K562 (cell line): ENCODE data around the gene ZSWIM7. TPM values are rescaled to one million over a fixed set of nuclear protein-coding genes. Genes with fewer than 3 reads are reported as not detected.
A peak's percentile ranks its signal among the peaks of the same experiment; 100 is the strongest.

Source experiments
- ARID1B ChIP-seq: fragments of 450-650 bp; IDR thresholded peaks from 2 replicates; pipeline ENCODE4 v1.6.1; 2016; ENCODE audit warnings: antibody characterized with exemption, mild to moderate bottlenecking, inconsistent platforms
- ATF6 ChIP-seq: sonication (generic); formaldehyde crosslinking; IDR thresholded peaks from 2 replicates; pipeline ENCODE4 v1.4.0; 2020; ENCODE audit warnings: mild to moderate bottlenecking, missing genetic modification reagents
- CC2D1A ChIP-seq: fragments of 450-650 bp; IDR thresholded peaks from 2 replicates; pipeline ENCODE4 v1.6.1; 2017; ENCODE audit warnings: mild to moderate bottlenecking
- CREB1 ChIP-seq, 2 experiments: sonication (generic) in 1 of 2; formaldehyde crosslinking in 1 of 2; IDR thresholded peaks; 2 replicates each; pipeline versions ENCODE4 v1.6.1 to v1.8.0; 2012 to 2022; ENCODE audit warnings: inconsistent platforms in 1 of 2, mild to moderate bottlenecking in 1 of 2, missing genetic modification reagents in 1 of 2, moderate library complexity in 1 of 2
- CXXC5 ChIP-seq: fragments of 250-450 bp; sonication (Bioruptor Pico); IDR thresholded peaks from 2 replicates; pipeline ENCODE4 v1.8.0; 2022; ENCODE audit warnings: inconsistent platforms, mild to moderate bottlenecking, moderate library complexity
- EGR1 ChIP-seq: fragments of 450-650 bp; conservative IDR thresholded peaks from 2 replicates; pipeline ENCODE4 v1.6.1; 2017; ENCODE audit warnings: mild to moderate bottlenecking
- FOXP1 ChIP-seq: sonication (generic); formaldehyde crosslinking; IDR thresholded peaks from 2 replicates; pipeline ENCODE4 v1.8.0; 2022; ENCODE audit warnings: mild to moderate bottlenecking, missing genetic modification reagents
- HMG20A ChIP-seq: fragments of 450-650 bp; formaldehyde crosslinking; conservative IDR thresholded peaks from 2 replicates; pipeline ENCODE4 v1.4.0; 2020; ENCODE audit warnings: mild to moderate bottlenecking, mixed read lengths
- KHSRP ChIP-seq: fragments of 450-650 bp; IDR thresholded peaks from 2 replicates; pipeline ENCODE4 v1.6.1; 2017
- NCOR1 ChIP-seq: fragments of 450-650 bp; IDR thresholded peaks from 2 replicates; pipeline ENCODE4 v1.6.1; 2016; ENCODE audit warnings: mild to moderate bottlenecking, moderate library complexity
- SP1 ChIP-seq: sonication (generic); formaldehyde crosslinking; IDR thresholded peaks from 2 replicates; pipeline ENCODE4 v1.8.1; 2022; ENCODE audit warnings: mild to moderate bottlenecking, missing genetic modification reagents
- UBTF ChIP-seq, 2 experiments: IDR thresholded peaks; 2 replicates each; pipeline ENCODE4 v1.6.1; 2012; ENCODE audit warnings: improper control_type of control experiment in 2 of 2, low read depth in 2 of 2, low read length in 2 of 2, borderline replicate concordance in 1 of 2
- USF2 ChIP-seq: sonication (generic); formaldehyde crosslinking; IDR thresholded peaks from 2 replicates; pipeline ENCODE4 v1.5.0; 2020; ENCODE audit warnings: missing genetic modification reagents
- ZNF23 ChIP-seq: fragments of 250-450 bp; sonication (Bioruptor Pico); IDR thresholded peaks from 2 replicates; pipeline ENCODE4 v1.4.0; 2020; ENCODE audit warnings: mild to moderate bottlenecking
- polyA plus RNA-seq, 8 experiments: library from polyadenylated mRNA; depleted of rRNA in 4 of 8; stranded (reverse) in 5 of 8; unstranded in 3 of 8; fragments of >200 nt; fragmentation: Nextera tagmentation in 2 of 8; fragmentation: Illumina TruSeq in 1 of 8; extraction: Ambion mirVana in 2 of 8; extraction: Trizol in 1 of 8; gene quantifications; 2 replicates each; pipeline versions ENCODE4 v1.2.1 to v1.2.3, GENCODE V29; 2011 to 2014; ENCODE audit warnings: inconsistent platforms in 1 of 8, missing spikeins in 1 of 8
- total RNA-seq, 7 experiments: library from RNA; depleted of rRNA in 6 of 7; stranded (reverse); fragments of >200 nt in 6 of 7; fragmentation: Illumina TruSeq in 2 of 7; extraction: Trizol in 2 of 7; gene quantifications; 2 replicates each; pipeline versions ENCODE4 v1.2.1 to v1.2.3, GENCODE V29; 2011 to 2021; ENCODE audit warnings: low replicate concordance in 1 of 7

ZSWIM7 gene
- total and polyA plus RNA-seq, 9 of the 15 experiments (the other 6 are each of a cell fraction or from before 2014, with no cell fraction given), result 5.9 to 18.7 (median 9.5) TPM

GRCh38 chr17:15999141-15999973, at the start of gene ZSWIM7, which contains the start of gene TTC19 (continued):
- TF ChIP-seq UBTF (IDR thresholded peaks at IDR 0.05; ENCODE audit: borderline replicate concordance in 1 of 2, low read depth in 2 of 2, low read length in 2 of 2), result peak in 1 of 2 experiments; percentile 87; a peak in 2 of 4 replicates
- peak; percentile 98 for TF ChIP-seq CXXC5 (CRISPR knock-in tag)
- no peak for TF ChIP-seq ZNF23 (CRISPR knock-in tag)
- no peak for TF ChIP-seq HMG20A (CRISPR knock-in tag)
- 0 out of 2 replicates have a peak, but pooled peaks have one; percentile 40 for TF ChIP-seq NCOR1
- peak; percentile 82 for TF ChIP-seq SP1 (CRISPR knock-in tag)
- TF ChIP-seq USF2, result no peak
- peak; percentile 72 for TF ChIP-seq KHSRP
- TF ChIP-seq CREB1 (IDR thresholded peaks at IDR 0.05), result peak; percentile 98
- peak; percentile 98 for TF ChIP-seq CREB1 (CRISPR knock-in tag; IDR thresholded peaks at IDR 0.05)
- peak; percentile 66 for TF ChIP-seq EGR1
- no peak for TF ChIP-seq ATF6 (CRISPR knock-in tag)
- no peak for TF ChIP-seq ARID1B
- TF ChIP-seq CC2D1A, result peak; percentile 57; the same call in 1 of the 2 replicates
- TF ChIP-seq FOXP1, result peak; percentile 92
